GM21619 (cell line): ENCODE measurements around the gene SMAP1.

Experiments
- ATAC-seq: cut with Tn5 transposase; IDR thresholded peaks from one replicate; pipeline ENCODE4 v1.9.1; 2021; ENCODE audit not compliant: unreplicated experiment

Gene SMAP1

GRCh38 chr6:70667711-70668498 is at the start of gene SMAP1:
SMAP1 (plus strand) TSS chr6:70667883; CDS start chr6:70668024, 141 bp downstream.
- peak; percentile 93 for ATAC-seq

- no peak for ATAC-seq
Measured at GRCh38 chr6:70620746-70621145, 46.9 kb upstream of the SMAP1 start.

DNA sequence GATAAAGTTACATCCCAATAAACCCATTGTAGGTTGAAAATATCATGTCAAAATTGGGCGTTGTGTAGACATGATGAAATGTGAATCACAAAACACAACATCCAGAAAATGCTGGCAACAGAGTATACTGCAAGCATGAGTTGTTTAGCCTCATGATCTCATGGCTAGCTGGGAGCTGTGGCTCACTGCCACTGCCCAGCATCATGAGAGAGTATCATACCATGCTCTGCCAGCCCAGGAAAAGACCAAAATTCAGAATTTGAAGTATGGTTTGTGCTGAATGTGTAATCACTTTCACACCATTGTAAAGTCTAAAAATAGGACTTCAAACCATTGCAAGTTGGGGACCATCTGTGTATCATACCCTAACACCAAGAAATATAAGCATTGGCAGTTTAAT is 45.2 kb upstream of the SMAP1 start:
- no peak for ATAC-seq

GRCh38 chr6:70625436-70625835 is 42.2 kb upstream of the SMAP1 start:
- no peak for ATAC-seq

DNA sequence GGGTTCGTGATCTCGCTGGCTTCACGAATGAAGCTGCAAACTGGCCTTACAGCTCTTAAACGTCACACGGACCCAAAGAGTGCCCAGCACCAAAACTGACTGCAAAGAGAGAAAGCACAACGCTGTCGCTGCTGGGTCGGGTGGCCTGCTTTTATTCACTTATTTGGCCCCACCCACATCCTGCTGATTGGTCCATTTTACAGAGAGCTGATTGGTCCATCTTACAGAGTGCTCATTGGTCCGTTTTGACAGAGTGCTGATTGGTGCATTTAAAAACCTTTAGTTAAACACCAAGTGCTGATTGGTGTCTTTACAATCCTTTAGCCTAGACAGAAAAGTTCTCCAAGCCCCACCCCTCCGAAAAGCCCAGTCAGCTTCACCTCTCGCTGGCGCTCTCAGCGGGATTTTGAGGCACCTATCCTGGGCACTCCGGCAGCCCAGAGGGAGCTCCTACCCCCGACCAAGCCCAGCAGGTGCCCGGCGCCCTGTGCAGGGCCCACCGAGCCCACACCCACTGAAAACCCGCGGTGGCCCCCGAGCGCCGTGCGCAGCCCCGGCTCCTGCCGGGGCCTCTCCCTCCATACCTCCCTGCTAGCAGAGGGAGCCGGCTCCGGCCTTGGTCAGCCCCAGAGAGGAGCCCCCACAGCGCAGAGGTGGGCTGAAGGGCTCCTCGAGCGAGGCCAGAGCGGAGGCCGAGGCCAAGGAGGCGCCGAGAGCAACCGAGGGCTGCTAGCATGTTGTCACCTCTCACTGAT is 40.0 kb upstream of the SMAP1 start:
- ATAC-seq: no peak

- no peak for ATAC-seq
Measured at GRCh38 chr6:70629929-70630328, 37.8 kb upstream of the SMAP1 start.

- no peak for ATAC-seq
Measured at GRCh38 chr6:70633870-70634269, 33.8 kb upstream of the SMAP1 start.

DNA sequence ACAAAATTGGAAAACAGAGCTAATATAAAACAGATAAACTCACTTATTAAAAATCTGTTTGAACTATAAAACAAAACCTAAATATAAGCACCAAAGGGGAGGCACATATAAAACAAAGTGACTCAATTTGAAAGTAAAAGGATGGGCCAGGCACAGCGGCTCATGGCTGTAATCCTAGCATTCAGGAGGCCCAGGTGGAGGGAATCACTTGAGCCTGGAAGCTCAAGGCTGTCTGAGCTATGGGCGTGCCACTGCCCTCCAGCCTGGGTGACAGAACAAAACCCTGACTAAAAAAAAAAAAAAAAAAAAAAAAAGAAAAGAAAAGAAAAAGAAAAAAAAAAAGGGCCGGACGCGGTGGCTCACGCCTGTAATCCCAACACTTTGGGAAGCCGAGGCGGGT is 31.1 kb upstream of the SMAP1 start:
- no peak for ATAC-seq

GRCh38 chr6:70638468-70638867 is 29.2 kb upstream of the SMAP1 start:
- ATAC-seq: no peak

DNA sequence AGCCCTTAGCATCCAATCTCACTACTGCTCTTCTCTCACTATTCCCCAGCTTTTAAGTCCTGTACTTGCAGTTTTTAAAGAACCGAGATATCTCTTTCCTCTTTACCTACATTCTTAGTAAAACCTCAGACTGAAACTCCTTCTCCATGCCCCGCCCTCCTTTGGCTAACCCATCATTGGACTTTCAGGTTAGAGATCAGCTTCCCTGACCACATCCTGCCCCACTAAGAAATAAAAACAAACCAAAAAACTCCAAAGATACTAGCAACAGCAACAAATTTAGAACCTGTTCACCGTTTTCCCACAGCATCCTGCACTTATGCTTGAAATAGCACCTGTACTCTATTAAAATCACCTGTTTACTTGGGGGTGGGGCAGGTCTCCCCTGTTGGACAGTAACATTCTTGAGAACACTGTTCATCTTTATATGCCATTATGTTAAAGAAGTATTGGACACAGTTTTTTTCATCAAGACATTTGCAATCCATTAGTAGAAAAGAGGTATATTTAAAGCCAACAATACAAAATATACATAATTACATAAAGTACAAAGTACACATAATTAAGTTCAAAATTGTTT is 16.3 kb upstream of the SMAP1 start:
- ATAC-seq: peak; percentile 61

GRCh38 chr6:70652216-70652615 is 15.5 kb upstream of the SMAP1 start:
- ATAC-seq: no peak

- ATAC-seq: no peak
Measured at GRCh38 chr6:70657706-70658105, 10.0 kb upstream of the SMAP1 start.

- no peak for ATAC-seq
Measured at GRCh38 chr6:70663881-70664466, 3.7 kb upstream of the SMAP1 start.

- no peak for ATAC-seq
Measured at GRCh38 chr6:70666706-70667105, 977 bp upstream of the SMAP1 start.

- no peak for ATAC-seq
Measured at GRCh38 chr6:70667256-70667710, 400 bp upstream of the SMAP1 start.

DNA sequence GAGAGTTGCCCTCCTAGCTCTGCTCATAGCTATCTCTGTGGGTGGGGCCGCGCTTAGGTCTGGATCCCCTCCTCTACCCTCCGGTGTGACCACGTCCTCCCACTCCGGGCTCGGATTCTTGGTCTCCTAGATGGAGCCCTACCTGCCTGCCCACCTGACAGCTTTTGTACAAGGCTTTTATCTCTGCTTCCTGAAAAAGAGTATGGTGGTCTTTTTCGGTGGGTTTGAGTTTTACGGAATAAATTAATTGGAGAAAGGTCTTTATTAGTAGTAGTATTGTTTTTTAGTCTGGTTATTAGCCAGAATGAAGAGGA is 773 bp downstream of the SMAP1 start:
- no peak for ATAC-seq

- ATAC-seq: no peak
Measured at GRCh38 chr6:70669133-70669532, 1.4 kb downstream of the SMAP1 start.

GRCh38 chr6:70672549-70672948 is 4.9 kb downstream of the SMAP1 start:
- no peak for ATAC-seq

GRCh38 chr6:70673054-70673453 is 5.4 kb downstream of the SMAP1 start:
- ATAC-seq: no peak

DNA sequence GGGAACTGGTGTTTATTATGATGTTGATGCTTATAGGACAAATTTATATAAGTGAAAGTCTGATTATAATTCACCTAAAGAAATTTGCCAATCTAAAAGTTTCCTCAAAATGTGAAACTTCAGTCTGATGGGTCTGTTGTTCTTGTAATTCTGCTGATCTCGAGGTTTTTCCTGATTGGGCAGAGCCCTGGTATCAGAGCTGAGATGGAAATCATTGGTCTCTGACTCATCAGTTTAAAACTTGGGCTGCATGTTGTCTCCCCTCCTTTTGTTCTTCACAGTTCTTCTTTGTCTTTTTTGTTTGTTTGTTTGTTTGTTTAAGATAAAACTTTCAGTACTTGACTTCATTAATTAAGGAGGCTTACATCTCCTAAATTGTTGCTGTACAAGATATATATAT is 5.9 kb downstream of the SMAP1 start:
- ATAC-seq: no peak

DNA sequence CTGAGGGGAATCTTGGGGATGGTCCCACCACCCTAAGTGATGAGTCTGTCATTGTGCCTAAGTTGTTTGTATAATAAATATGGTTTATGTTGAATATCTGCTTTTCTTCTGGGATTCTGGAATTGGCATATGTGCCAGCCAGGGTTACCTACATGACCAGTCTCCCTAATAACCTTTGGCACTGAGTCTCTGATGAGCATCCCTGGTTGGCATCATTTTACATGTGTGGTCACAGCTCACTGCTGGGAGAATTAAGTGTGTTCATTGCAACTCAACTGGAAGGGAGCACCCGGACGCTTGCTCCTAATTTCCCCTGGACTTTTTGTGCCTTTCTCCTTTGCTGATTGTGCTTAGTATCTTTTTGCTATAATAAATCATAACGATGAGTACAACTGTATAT is 8.1 kb downstream of the SMAP1 start:
- ATAC-seq: no peak

DNA sequence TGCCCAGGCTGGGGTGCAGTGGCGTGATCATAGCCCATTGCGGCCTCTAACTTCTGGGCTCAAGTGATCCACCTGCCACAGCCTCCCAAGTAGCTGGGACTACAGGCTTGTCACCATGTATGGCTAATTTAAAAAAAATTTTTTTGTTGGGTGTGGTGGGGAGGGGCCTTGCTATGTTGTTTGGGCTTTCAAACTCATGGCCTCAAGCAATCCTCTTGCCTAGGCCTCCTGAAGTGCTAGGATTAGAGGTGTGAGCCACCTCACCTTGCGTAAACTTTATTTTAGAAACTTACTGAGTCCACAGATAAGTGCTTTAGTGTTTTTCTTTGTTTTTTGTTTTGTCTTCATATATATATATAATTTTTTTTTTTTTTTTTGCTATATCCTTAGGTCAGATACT is 9.1 kb downstream of the SMAP1 start:
- no peak for ATAC-seq
